ENCODE measurements around the gene STX11.

The STX11 gene

GRCh38 chr6:144133225-144133821 lies 17.0 kb upstream of the STX11 start:
- Histone ChIP-seq H3K79me1 (replicated peaks; ENCODE audit: low read length, poor library complexity, severe bottlenecking) (no peaks in the 10 kb centered on the region), H3K4me3 (ENCODE audit: insufficient read depth in 1 of 2, low read depth in 1 of 2, low read length in 2 of 2) (no peak overlapping the region), H2AK5ac (ENCODE audit: low read length, severe bottlenecking) (no peak overlapping the region), H3K27ac (ENCODE audit: low read length, poor library complexity, severe bottlenecking) (no peak overlapping the region), H3K23ac (ENCODE audit: low read length in 2 of 2) (no peak overlapping the region), H4K8ac (ENCODE audit: low read length) (no peak overlapping the region), H3K9me3 (ENCODE audit: control insufficient read depth, low read length) (no peaks in the 10 kb centered on the region), H2AFZ (ENCODE audit: low read depth, low read length) (no peak overlapping the region), H3K14ac (ENCODE audit: low read length in 2 of 2) (no peak overlapping the region), H2BK5ac (ENCODE audit: low read depth, low read length, poor library complexity, severe bottlenecking) (no peak overlapping the region), H3K36me3 (ENCODE audit: control insufficient read depth in 1 of 2, insufficient read depth in 2 of 2, low read depth in 1 of 2, low read length in 2 of 2) (no peaks in the 10 kb centered on the region), H4K91ac (ENCODE audit: low read length) (no peak overlapping the region), H3K27me3 (ENCODE audit: control insufficient read depth in 1 of 2, insufficient read depth in 1 of 2, low read length in 2 of 2) (no peaks in the 10 kb centered on the region), H3K9ac (ENCODE audit: low read length) (no peak overlapping the region), H3K4me2 (ENCODE audit: low read length, poor library complexity, severe bottlenecking) (no peak overlapping the region), H2BK15ac (ENCODE audit: low read depth, poor library complexity, severe bottlenecking) (no peak overlapping the region), H2BK120ac (ENCODE audit: low read depth, low read length) (no peak overlapping the region), H3K4ac (ENCODE audit: low read depth in 1 of 2, low read length in 2 of 2) (no peak overlapping the region), H3K18ac (ENCODE audit: low read depth in 1 of 2, low read length in 2 of 2) (no peak overlapping the region), H3K4me1 (ENCODE audit: control insufficient read depth, insufficient read depth, low read depth, low read length) (peaks cover 2% of the 10 kb centered on the region), H2BK12ac (ENCODE audit: low read length in 2 of 2) (no peak overlapping the region)
- DNase-seq: no peak
- WGBS: 92% methylated on average over 5 of the region's 5 CpGs

GRCh38 chr6:144134176-144134575 lies 16.1 kb upstream of the STX11 start:
- 100% methylated on average over 1 of the region's 2 CpGs for WGBS
- no peak overlapping the region for H3K4ac ChIP-seq (ENCODE audit: low read depth in 1 of 2, low read length in 2 of 2)
- no peak overlapping the region for H4K8ac ChIP-seq (ENCODE audit: low read length)
- H3K14ac ChIP-seq (ENCODE audit: low read length in 2 of 2): no peak overlapping the region
- H2BK120ac ChIP-seq (ENCODE audit: low read depth, low read length): no peak overlapping the region
- H3K79me1 ChIP-seq (replicated peaks; ENCODE audit: low read length, poor library complexity, severe bottlenecking): no peaks in the 10 kb centered on the region
- no peak overlapping the region for H3K4me3 ChIP-seq (ENCODE audit: insufficient read depth in 1 of 2, low read depth in 1 of 2, low read length in 2 of 2)
- H2AK5ac ChIP-seq (ENCODE audit: low read length, severe bottlenecking): no peak overlapping the region
- H3K18ac ChIP-seq (ENCODE audit: low read depth in 1 of 2, low read length in 2 of 2): no peak overlapping the region
- H4K91ac ChIP-seq (ENCODE audit: low read length): no peak overlapping the region
- no peak overlapping the region for H3K27ac ChIP-seq (ENCODE audit: low read length, poor library complexity, severe bottlenecking)
- H3K36me3 ChIP-seq (ENCODE audit: control insufficient read depth in 1 of 2, insufficient read depth in 2 of 2, low read depth in 1 of 2, low read length in 2 of 2): no peaks in the 10 kb centered on the region
- peaks cover 2% of the 10 kb centered on the region for H3K4me1 ChIP-seq (ENCODE audit: control insufficient read depth, insufficient read depth, low read depth, low read length)
- H2BK5ac ChIP-seq (ENCODE audit: low read depth, low read length, poor library complexity, severe bottlenecking): no peak overlapping the region
- no peak overlapping the region for H2BK15ac ChIP-seq (ENCODE audit: low read depth, poor library complexity, severe bottlenecking)
- no peak for DNase-seq
- no peaks in the 10 kb centered on the region for H3K9me3 ChIP-seq (ENCODE audit: control insufficient read depth, low read length)
- no peak overlapping the region for H3K23ac ChIP-seq (ENCODE audit: low read length in 2 of 2)
- H3K9ac ChIP-seq (ENCODE audit: low read length): no peak overlapping the region
- no peaks in the 10 kb centered on the region for H3K27me3 ChIP-seq (ENCODE audit: control insufficient read depth in 1 of 2, insufficient read depth in 1 of 2, low read length in 2 of 2)
- H2BK12ac ChIP-seq (ENCODE audit: low read length in 2 of 2): no peak overlapping the region
- H3K4me2 ChIP-seq (ENCODE audit: low read length, poor library complexity, severe bottlenecking): no peak overlapping the region
- H2AFZ ChIP-seq (ENCODE audit: low read depth, low read length): no peak overlapping the region

DNA sequence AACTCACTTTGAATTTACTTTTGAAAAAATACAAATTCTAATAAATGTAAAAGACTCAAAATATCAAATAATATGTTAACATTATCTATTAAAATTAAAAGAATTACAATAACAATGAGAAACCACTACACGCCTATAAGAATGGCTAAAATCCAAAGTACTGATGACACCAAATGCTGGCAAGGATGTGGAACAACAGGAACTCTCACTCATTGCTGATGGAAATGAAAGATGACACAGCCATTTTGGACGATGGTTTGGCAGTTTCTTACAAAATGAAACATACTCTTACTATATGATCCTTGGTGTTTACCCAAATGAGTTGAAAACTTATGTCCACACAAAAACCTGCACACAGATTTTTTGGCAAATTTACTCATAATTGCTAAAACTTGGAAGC lies 15.6 kb upstream of the STX11 start:
- no peak overlapping the region for H2AK5ac ChIP-seq (ENCODE audit: low read length, severe bottlenecking)
- H4K8ac ChIP-seq (ENCODE audit: low read length): no peak overlapping the region
- H2BK120ac ChIP-seq (ENCODE audit: low read depth, low read length): no peak overlapping the region
- 100% methylated on average over 1 of the region's 2 CpGs for WGBS
- no peak overlapping the region for H3K18ac ChIP-seq (ENCODE audit: low read depth in 1 of 2, low read length in 2 of 2)
- H2AFZ ChIP-seq (ENCODE audit: low read depth, low read length): no peak overlapping the region
- H3K27me3 ChIP-seq (ENCODE audit: control insufficient read depth in 1 of 2, insufficient read depth in 1 of 2, low read length in 2 of 2): no peaks in the 10 kb centered on the region
- no peak overlapping the region for H2BK15ac ChIP-seq (ENCODE audit: low read depth, poor library complexity, severe bottlenecking)
- H3K23ac ChIP-seq (ENCODE audit: low read length in 2 of 2): no peak overlapping the region
- no peak overlapping the region for H3K4me3 ChIP-seq (ENCODE audit: insufficient read depth in 1 of 2, low read depth in 1 of 2, low read length in 2 of 2)
- no peak overlapping the region for H3K14ac ChIP-seq (ENCODE audit: low read length in 2 of 2)
- H4K91ac ChIP-seq (ENCODE audit: low read length): no peak overlapping the region
- H3K27ac ChIP-seq (ENCODE audit: low read length, poor library complexity, severe bottlenecking): no peak overlapping the region
- H3K4ac ChIP-seq (ENCODE audit: low read depth in 1 of 2, low read length in 2 of 2): no peak overlapping the region
- no peak for DNase-seq
- H2BK12ac ChIP-seq (ENCODE audit: low read length in 2 of 2): no peak overlapping the region
- no peaks in the 10 kb centered on the region for H3K9me3 ChIP-seq (ENCODE audit: control insufficient read depth, low read length)
- H3K4me2 ChIP-seq (ENCODE audit: low read length, poor library complexity, severe bottlenecking): no peak overlapping the region
- H3K36me3 ChIP-seq (ENCODE audit: control insufficient read depth in 1 of 2, insufficient read depth in 2 of 2, low read depth in 1 of 2, low read length in 2 of 2): no peaks in the 10 kb centered on the region
- no peak overlapping the region for H3K9ac ChIP-seq (ENCODE audit: low read length)
- H2BK5ac ChIP-seq (ENCODE audit: low read depth, low read length, poor library complexity, severe bottlenecking): no peak overlapping the region
- H3K4me1 ChIP-seq (ENCODE audit: control insufficient read depth, insufficient read depth, low read depth, low read length): peaks cover 2% of the 10 kb centered on the region
- no peaks in the 10 kb centered on the region for H3K79me1 ChIP-seq (replicated peaks; ENCODE audit: low read length, poor library complexity, severe bottlenecking)

DNA sequence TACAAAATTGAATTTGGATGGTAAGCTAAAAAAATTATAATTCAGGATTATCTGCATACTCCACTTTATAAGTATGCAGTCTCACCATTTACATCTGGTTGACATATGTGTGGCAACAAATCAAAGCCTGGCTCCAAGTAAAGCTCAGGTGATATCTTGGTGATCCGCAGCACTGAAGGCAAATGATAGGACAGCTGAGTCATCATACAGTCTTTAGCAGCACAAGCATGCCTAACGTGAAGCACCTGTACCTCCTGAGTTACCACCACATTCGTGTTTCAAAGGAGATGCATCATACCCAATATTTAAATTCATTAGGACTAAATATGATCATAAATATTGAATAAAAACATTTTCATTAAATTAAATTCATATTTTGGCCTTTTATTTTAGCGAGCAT lies 11.8 kb upstream of the STX11 start:
- Histone ChIP-seq H3K18ac (ENCODE audit: low read depth in 1 of 2, low read length in 2 of 2) (no peak overlapping the region), H3K27me3 (ENCODE audit: control insufficient read depth in 1 of 2, insufficient read depth in 1 of 2, low read length in 2 of 2) (no peaks in the 10 kb centered on the region), H3K9me3 (ENCODE audit: control insufficient read depth, low read length) (no peaks in the 10 kb centered on the region), H4K91ac (ENCODE audit: low read length) (no peak overlapping the region), H3K79me1 (replicated peaks; ENCODE audit: low read length, poor library complexity, severe bottlenecking) (no peaks in the 10 kb centered on the region), H2AFZ (ENCODE audit: low read depth, low read length) (no peak overlapping the region), H3K4me2 (ENCODE audit: low read length, poor library complexity, severe bottlenecking) (no peak overlapping the region), H3K23ac (ENCODE audit: low read length in 2 of 2) (no peak overlapping the region), H3K27ac (ENCODE audit: low read length, poor library complexity, severe bottlenecking) (no peak overlapping the region), H2BK120ac (ENCODE audit: low read depth, low read length) (no peak overlapping the region), H3K4ac (ENCODE audit: low read depth in 1 of 2, low read length in 2 of 2) (no peak overlapping the region), H3K36me3 (ENCODE audit: control insufficient read depth in 1 of 2, insufficient read depth in 2 of 2, low read depth in 1 of 2, low read length in 2 of 2) (no peaks in the 10 kb centered on the region), H3K9ac (ENCODE audit: low read length) (no peak overlapping the region), H2BK12ac (ENCODE audit: low read length in 2 of 2) (no peak overlapping the region), H2AK5ac (ENCODE audit: low read length, severe bottlenecking) (no peak overlapping the region), H3K14ac (ENCODE audit: low read length in 2 of 2) (no peak overlapping the region), H2BK15ac (ENCODE audit: low read depth, poor library complexity, severe bottlenecking) (no peak overlapping the region), H2BK5ac (ENCODE audit: low read depth, low read length, poor library complexity, severe bottlenecking) (no peak overlapping the region), H4K8ac (ENCODE audit: low read length) (no peak overlapping the region), H3K4me1 (ENCODE audit: control insufficient read depth, insufficient read depth, low read depth, low read length) (no peaks in the 10 kb centered on the region), H3K4me3 (ENCODE audit: insufficient read depth in 1 of 2, low read depth in 1 of 2, low read length in 2 of 2) (no peak overlapping the region)
- DNase-seq: no peak
- WGBS: 75% methylated on average over 1 of the region's 4 CpGs

Measured in mesenchymal stem cell (in vitro differentiated cells and primary cell).